Transverse colon (tissue), 4 donors: ENCODE data around the gene ADGRL4. TPM values are rescaled to one million over a fixed set of nuclear protein-coding genes. Genes with fewer than 3 reads are reported as not detected.

ENCODE experiments used
- DNase-seq: peaks from one replicate; pipeline ENCODE4 v3.0.0-alpha.2; 2019
- H3K27ac ChIP-seq, 4 donors: fragments of 200-600 bp; sonication (generic); 2 replicates each; pipeline ENCODE4 v1.5.1; 2016 to 2018; ENCODE audit warnings: inconsistent platforms in 4 of 4
- H3K27me3 ChIP-seq: fragments of 200-600 bp; sonication (generic); 2 replicates; pipeline ENCODE4 v1.5.1; 2017; ENCODE audit warnings: inconsistent platforms
- H3K36me3 ChIP-seq, 4 donors: fragments of 200-600 bp; sonication (generic); 2 replicates each; pipeline ENCODE4 v1.5.1; 2017 to 2019; ENCODE audit warnings: inconsistent platforms in 4 of 4
- H3K4me1 ChIP-seq, 4 donors: fragments of 200-600 bp; sonication (generic); 2 replicates each; pipeline ENCODE4 v1.5.1; 2017 to 2020; ENCODE audit warnings: inconsistent platforms in 4 of 4
- H3K4me3 ChIP-seq, 4 donors: fragments of 200-600 bp; sonication (generic); 1 replicate in 1 of 4; 2 replicates in 3 of 4; pipeline versions ENCODE4 v1.5.1 to v1.6.1; 2017 to 2019; ENCODE audit warnings: inconsistent platforms in 4 of 4
- H3K9me3 ChIP-seq, 2 donors: fragments of 200-600 bp; sonication (generic); 2 replicates each; pipeline ENCODE4 v1.5.1; 2017 to 2019; ENCODE audit warnings: inconsistent platforms in 2 of 2
- CTCF ChIP-seq, 5 experiments: fragments of 200-600 bp in 3 of 5; fragments of 450-650 bp in 2 of 5; sonication (generic) in 3 of 5; IDR thresholded peaks; 1 replicate in 2 of 5; 2 replicates in 3 of 5; pipeline ENCODE4 v1.5.1; 2016 to 2017; ENCODE audit warnings: antibody characterized with exemption in 5 of 5, inconsistent platforms in 3 of 5, mild to moderate bottlenecking in 2 of 5, moderate library complexity in 1 of 5
- EP300 ChIP-seq: sonication (generic); formaldehyde crosslinking; IDR thresholded peaks from one replicate; pipeline ENCODE4 v1.6.1; 2017; ENCODE audit warnings: antibody characterized with exemption, low read depth
- POLR2A ChIP-seq: fragments of 450-650 bp; IDR thresholded peaks from one replicate; pipeline ENCODE4 v1.6.1; 2016; ENCODE audit warnings: antibody characterized with exemption, mild to moderate bottlenecking, moderate library complexity
- POLR2AphosphoS5 ChIP-seq, 3 donors: sonication (generic); formaldehyde crosslinking; IDR thresholded peaks; one replicate each; pipeline ENCODE4 v1.6.1; 2016; ENCODE audit warnings: antibody characterized with exemption in 3 of 3
- WGBS, 2 donors: methylation state at CpG; one replicate each; pipeline ENCODE4 v1.1.5; 2018; ENCODE audit warnings: low coverage in 1 of 2; 5-methylcytosine and 5-hydroxymethylcytosine counted together
- in situ Hi-C, 4 donors: fragments of 200-750 bp; cut with MboI; loops; one replicate each; pipeline versions ENCODE4 v1.15.0 to v1.15.1; 2017; ENCODE audit warnings: low sequenced_read_pairs in 3 of 4, low pct_ligation_motif_present in 1 of 4, low pct_unique_long_range_greater_than_20kb in 1 of 4
- intact Hi-C: fragments of 100-400 bp; cut with DNase I; formaldehyde crosslinking; loops from one replicate; pipeline ENCODE4 v1.15.1; 2023; ENCODE audit warnings: low total_unique reads
- total RNA-seq, 4 donors: library from RNA; depleted of rRNA; stranded (reverse); fragments of >200 nt; gene quantifications; one replicate each; pipeline ENCODE4 v1.1.0, GENCODE V29; 2016

Gene ADGRL4
- total RNA-seq, 4 donors from 2014 or later = 0.75 to 7.6 (median 3.5) TPM

GRCh38 chr1:79005945-79006344 lies 585 bp downstream of the ADGRL4 start:
- intact Hi-C loops = no loop called here
- H3K27me3 ChIP-seq = peaks cover 9% of the 10 kb centered on the region
- no peaks in the 10 kb centered on the region for H3K4me1 ChIP-seq
- peak overlapping the region in 1 of 4 donors; percentile 20 for H3K27ac ChIP-seq
- no peaks in the 10 kb centered on the region for H3K36me3 ChIP-seq
- WGBS, 2 donors = 73 to 78% methylated on average over 4 of the region's 4 CpGs
- no peak overlapping the region for H3K4me3 ChIP-seq
- in situ Hi-C loops = no loop called here
- no peak for DNase-seq
- H3K9me3 ChIP-seq = no peaks in the 10 kb centered on the region
- no peak for TF ChIP-seq POLR2AphosphoS5 (IDR thresholded peaks at IDR 0.05)
- no peak for TF ChIP-seq POLR2A
- TF ChIP-seq EP300 = no peak
- TF ChIP-seq CTCF (IDR thresholded peaks at IDR 0.05) = no peak

- WGBS, 2 donors = 87 to 96% methylated on average over 3 of the region's 3 CpGs
- intact Hi-C loops (no loop called here), in situ Hi-C loops (no loop called here)
- H3K4me1 ChIP-seq = no peaks in the 10 kb centered on the region
- DNase-seq = no peak
- no peaks in the 10 kb centered on the region for H3K36me3 ChIP-seq
- TF ChIP-seq POLR2AphosphoS5 (IDR thresholded peaks at IDR 0.05) (no peak), CTCF (IDR thresholded peaks at IDR 0.05) (no peak), POLR2A (no peak), EP300 (no peak)
- no peaks in the 10 kb centered on the region for H3K9me3 ChIP-seq
- H3K27me3 ChIP-seq = peaks cover 9% of the 10 kb centered on the region
- H3K27ac ChIP-seq = no peak overlapping the region
- no peak overlapping the region for H3K4me3 ChIP-seq
Observed at GRCh38 chr1:79004916-79005315, 1.6 kb downstream of the ADGRL4 start.

- intact Hi-C loops = no loop called here
- no peaks in the 10 kb centered on the region for H3K27me3 ChIP-seq
- in situ Hi-C loops = no loop called here
- H3K4me1 ChIP-seq = no peaks in the 10 kb centered on the region
- H3K9me3 ChIP-seq = no peaks in the 10 kb centered on the region
- WGBS, 2 donors = 64 to 82% methylated on average over 1 of the region's 1 CpG
- H3K36me3 ChIP-seq = no peaks in the 10 kb centered on the region
- TF ChIP-seq POLR2AphosphoS5 (IDR thresholded peaks at IDR 0.05) (no peak), POLR2A (no peak), CTCF (IDR thresholded peaks at IDR 0.05) (no peak), EP300 (no peak)
- H3K27ac ChIP-seq = no peak overlapping the region
- H3K4me3 ChIP-seq = no peak overlapping the region
- DNase-seq = no peak
Observed at GRCh38 chr1:78996791-78997190, 9.7 kb downstream of the ADGRL4 start.

GRCh38 chr1:78987042-78987441 lies 19.5 kb downstream of the ADGRL4 start:
- intact Hi-C loops = no loop called here
- H3K4me3 ChIP-seq = no peak overlapping the region
- 50 to 59% methylated on average over 2 of the region's 2 CpGs for WGBS, 2 donors
- no peaks in the 10 kb centered on the region for H3K4me1 ChIP-seq
- in situ Hi-C loops = no loop called here
- no peaks in the 10 kb centered on the region for H3K27me3 ChIP-seq
- TF ChIP-seq EP300 (no peak), POLR2AphosphoS5 (IDR thresholded peaks at IDR 0.05) (no peak), CTCF (IDR thresholded peaks at IDR 0.05) (no peak), POLR2A (no peak)
- H3K27ac ChIP-seq = no peak overlapping the region
- H3K9me3 ChIP-seq = no peaks in the 10 kb centered on the region
- H3K36me3 ChIP-seq = no peaks in the 10 kb centered on the region
- DNase-seq = no peak
